Lower leg skin (tissue), 3 donors: Measurements from ENCODE around the gene DIAPH1.

Experiments
- CTCF ChIP-seq, 3 donors: fragments of 450-650 bp; IDR thresholded peaks; one replicate each; pipeline ENCODE4 v1.5.1; 2016; ENCODE audit warnings: antibody characterized with exemption in 3 of 3, mild to moderate bottlenecking in 3 of 3, moderate library complexity in 2 of 3
- POLR2A ChIP-seq, 2 donors: fragments of 450-650 bp; IDR thresholded peaks; one replicate each; pipeline ENCODE4 v1.6.1; 2016 to 2017; ENCODE audit warnings: antibody characterized with exemption in 2 of 2, mild to moderate bottlenecking in 1 of 2, moderate library complexity in 1 of 2

GRCh38 chr5:141609044-141609443 lies 9.8 kb downstream of the DIAPH1 start:
- TF ChIP-seq CTCF (IDR thresholded peaks at IDR 0.05): no peak
- TF ChIP-seq POLR2A (IDR thresholded peaks at IDR 0.05): no peak
